GM10248 (cell line): ENCODE results near the gene PRR16.

Experiments
- CTCF ChIA-PET: fragments of 300-600 bp; sonication (Branson Sonifier 250); formaldehyde crosslinking; extraction: SDS; loops from one replicate; lab custom pipeline; 2021; ENCODE audit warnings: antibody characterized with exemption; lab: Yijun Ruan, JAX
- POLR2A ChIA-PET: fragments of 350-650 bp; sonication (Branson Sonifier 250); formaldehyde crosslinking; extraction: SDS; loops from one replicate; lab custom pipeline; 2020; ENCODE audit warnings: antibody characterized with exemption; lab: Yijun Ruan, JAX
- DNase-seq: peaks from one replicate; pipeline ENCODE4 v3.0.0; 2012; ENCODE audit errors: extremely low spot score
- CTCF ChIP-seq: IDR thresholded peaks from 2 replicates; pipeline ENCODE4 v1.5.1; 2012; ENCODE audit warnings: mild to moderate bottlenecking, low read depth; ENCODE audit errors: extremely low read depth, missing control alignments, control extremely low read depth

PRR16 gene

GRCh38 chr5:120461251-120461650 lies 2.8 kb upstream of the PRR16 start:
- TF ChIP-seq CTCF: no peak
- CTCF ChIA-PET: interaction anchor here (1.0 kb wide), 1 partner anchor 9 kb away, joined by 3 read pairs; no protein-coding TSS in a partner anchor
- DNase-seq: no peak
- POLR2A ChIA-PET: no interaction called here

GRCh38 chr5:120463006-120463680 lies 957 bp upstream of the PRR16 start:
- ChIA-PET CTCF (no interaction called here), POLR2A (no interaction called here)
- no peak for TF ChIP-seq CTCF
- no peak for DNase-seq

GRCh38 chr5:120464627-120465435 lies 731 bp downstream of the PRR16 start:
- CTCF ChIA-PET: no interaction called here
- DNase-seq: peak; percentile 24
- no peak for TF ChIP-seq CTCF
- POLR2A ChIA-PET: no interaction called here

GRCh38 chr5:120465436-120465961 lies 1.4 kb downstream of the PRR16 start:
- no peak for DNase-seq
- CTCF ChIA-PET: no interaction called here
- no peak for TF ChIP-seq CTCF
- POLR2A ChIA-PET: no interaction called here

GRCh38 chr5:120466341-120467006 lies 2.4 kb downstream of the PRR16 start:
- TF ChIP-seq CTCF: no peak
- POLR2A ChIA-PET: no interaction called here
- CTCF ChIA-PET: interaction anchor here (1.4 kb wide), 1 partner anchor 8 kb away, joined by 3 read pairs; no protein-coding TSS in a partner anchor
- no peak for DNase-seq

GRCh38 chr5:120471971-120472370 lies 7.9 kb downstream of the PRR16 start:
- no peak for TF ChIP-seq CTCF
- POLR2A ChIA-PET: no interaction called here
- CTCF ChIA-PET: no interaction called here
- DNase-seq: no peak
